H4 (cell line): Measurements from ENCODE around the gene C7orf33. TPM values are rescaled to one million over a fixed set of nuclear protein-coding genes. Genes with fewer than 3 reads are reported as not detected.

Experiments
- DNase-seq: peaks from one replicate; pipeline ENCODE4 v3.0.0-alpha.2; 2015; ENCODE audit warnings: low spot score
- total RNA-seq: library from RNA; depleted of rRNA; stranded (reverse); fragments of >200 nt; shearing (Covaris generic); gene quantifications from 2 replicates; pipeline ENCODE4 v1.2.3, GENCODE V29; 2014; rRNA removed

Gene C7orf33
- total RNA-seq, 1 experiment from 2014 or later, result not detected

DNA sequence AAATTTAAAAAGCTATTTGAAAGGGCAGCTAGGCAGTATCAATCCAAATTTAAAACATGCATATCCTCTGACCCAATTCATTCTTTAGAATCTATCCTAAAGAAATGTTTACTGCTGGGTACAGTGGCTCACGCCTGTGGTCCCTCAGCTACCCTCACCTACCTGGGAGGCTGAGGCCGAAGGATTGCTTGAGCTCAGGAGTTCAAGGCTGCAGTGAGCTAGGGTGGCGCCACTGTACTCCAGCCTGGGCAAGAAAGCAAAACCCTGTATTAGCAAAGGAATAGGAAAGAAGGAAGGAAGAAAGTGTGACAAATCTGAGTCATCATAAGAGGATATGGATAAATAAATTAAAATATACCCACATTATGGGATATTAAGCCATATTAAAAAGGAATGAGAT, 36.3 kb downstream of the C7orf33 start:
- no peak for DNase-seq

- no peak for DNase-seq
Observed at GRCh38 chr7:148628011-148628410, 37.4 kb downstream of the C7orf33 start.

- no peak for DNase-seq
Observed at GRCh38 chr7:148630078-148630477, 39.5 kb downstream of the C7orf33 start.

DNA sequence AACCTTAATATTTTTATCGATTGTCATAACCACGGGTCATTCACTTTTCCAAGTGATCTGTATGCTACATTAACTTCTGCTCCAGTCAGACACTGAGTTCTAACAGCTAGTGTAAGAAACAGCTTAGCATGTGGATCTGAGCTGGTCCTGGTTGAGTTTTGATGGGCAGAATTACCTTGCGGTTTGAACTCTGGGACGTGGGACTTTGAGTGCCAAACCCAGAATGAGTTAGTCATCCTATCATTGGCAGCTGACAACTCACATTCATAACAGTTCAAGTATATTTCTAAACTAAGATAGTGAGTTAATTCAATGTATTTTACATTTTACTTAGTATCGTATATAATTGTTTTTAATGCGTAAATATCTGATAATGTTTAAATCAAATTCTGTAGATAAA, 43.2 kb downstream of the C7orf33 start:
- DNase-seq, result no peak

GRCh38 chr7:148637094-148637493, 46.5 kb downstream of the C7orf33 start:
- DNase-seq, result no peak

DNA sequence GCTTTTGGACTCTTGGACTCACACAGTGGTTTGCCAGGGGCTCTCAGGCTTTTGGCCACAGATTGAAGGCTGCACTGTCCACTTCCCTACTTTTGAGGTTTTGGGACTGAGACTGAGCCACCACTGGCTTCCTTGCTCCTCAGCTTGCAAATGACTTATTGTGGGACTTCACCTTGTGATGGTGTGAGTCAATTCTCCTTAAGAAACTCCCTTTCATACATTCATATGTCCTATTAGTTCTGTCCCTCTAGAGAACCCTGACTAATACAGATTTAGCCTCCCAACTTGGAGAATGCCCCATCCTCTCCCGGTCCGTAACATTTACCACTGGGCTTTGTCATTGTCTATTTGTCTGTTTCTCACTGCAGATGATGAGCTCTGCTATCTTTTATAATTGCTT, 55.3 kb downstream of the C7orf33 start:
- no peak for DNase-seq

DNA sequence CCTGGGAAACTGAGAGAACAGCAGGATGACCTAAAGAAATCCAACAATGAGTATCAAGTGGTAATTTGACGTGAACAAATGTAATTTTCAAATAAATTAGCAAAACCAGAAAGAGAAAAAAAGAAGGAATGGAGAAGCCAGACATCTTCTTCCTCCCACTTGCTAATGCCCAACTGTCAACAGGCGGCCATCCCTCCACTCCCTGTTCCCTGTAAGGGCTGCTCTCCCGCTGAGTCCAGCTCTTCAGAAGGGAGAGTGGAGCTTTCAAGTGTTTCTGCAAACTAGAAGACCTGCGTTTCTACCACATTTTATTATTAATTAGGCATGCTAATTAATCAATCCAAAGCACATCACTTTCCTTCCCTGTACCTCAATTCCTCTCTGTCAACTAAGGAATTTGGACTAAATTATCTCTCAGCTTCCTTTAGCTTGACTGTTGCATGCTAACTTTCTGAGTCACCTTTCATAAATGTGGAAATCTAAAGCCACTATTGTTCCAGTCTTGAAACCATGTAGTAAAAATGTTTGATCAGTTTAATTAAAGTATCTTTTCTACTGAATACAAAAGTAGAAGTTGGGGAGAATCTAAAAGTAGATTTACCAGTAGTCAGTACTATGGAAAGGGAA, 59.8 kb downstream of the C7orf33 start:
- DNase-seq, result no peak

GRCh38 chr7:148652773-148653172, 62.2 kb downstream of the C7orf33 start:
- DNase-seq, result no peak

DNA sequence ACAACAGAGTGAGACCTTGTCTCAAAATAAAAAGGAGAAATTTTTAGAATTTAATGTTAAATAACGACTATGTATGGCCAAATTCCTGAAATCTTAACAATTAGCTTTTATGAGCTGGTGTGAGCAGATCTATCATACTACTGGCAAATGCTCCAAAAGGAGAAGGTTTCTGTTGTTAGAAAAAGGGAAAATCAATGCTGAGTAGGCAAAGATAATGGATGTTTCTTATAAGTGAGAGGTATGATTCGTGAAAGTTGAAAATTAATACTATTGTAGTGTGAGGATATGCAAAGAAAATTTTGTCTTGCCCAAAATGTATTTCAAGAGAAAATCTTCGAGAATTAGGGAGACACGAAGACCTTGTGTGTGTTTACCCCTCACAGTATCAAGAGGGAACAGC, 67.4 kb downstream of the C7orf33 start:
- no peak for DNase-seq

DNA sequence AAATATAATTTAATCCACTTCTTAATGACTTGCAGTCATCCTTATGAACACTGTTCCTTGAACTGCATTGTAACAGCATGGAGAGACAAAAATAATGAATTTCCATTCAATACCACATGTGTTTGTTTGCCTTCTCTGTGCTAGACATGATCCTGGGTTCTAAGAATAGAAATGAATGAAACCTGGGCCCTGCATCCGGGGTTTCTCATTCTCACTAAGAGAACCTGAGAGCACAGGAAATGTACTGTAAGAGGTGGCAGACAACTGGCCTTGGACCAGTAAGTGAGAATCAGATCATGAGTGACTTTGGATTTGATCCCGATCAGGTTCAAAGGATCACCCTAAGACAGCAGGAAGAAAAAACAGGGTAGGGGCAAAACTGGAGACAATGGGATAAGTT, 70.9 kb downstream of the C7orf33 start:
- no peak for DNase-seq

GRCh38 chr7:148662646-148663045, 72.1 kb downstream of the C7orf33 start:
- DNase-seq, result no peak

- no peak for DNase-seq
Observed at GRCh38 chr7:148664324-148664723, 73.8 kb downstream of the C7orf33 start.

DNA sequence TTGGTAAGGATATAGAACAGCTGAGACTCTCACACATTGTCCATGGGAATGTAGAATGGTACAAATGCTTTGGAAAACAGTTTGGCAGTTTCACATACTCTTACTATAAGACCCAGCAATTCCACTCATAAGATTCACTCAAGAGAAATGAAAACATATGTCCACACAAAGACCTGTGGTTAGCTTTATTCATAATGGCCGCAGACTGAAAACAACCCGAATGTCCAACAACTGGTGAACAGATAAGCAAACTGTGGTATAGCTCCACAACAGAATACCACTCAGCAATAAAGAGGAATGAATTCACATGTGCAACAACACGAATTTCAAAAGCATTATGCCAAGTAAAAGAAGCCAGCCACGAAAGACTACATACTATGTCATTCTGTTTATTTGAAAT, 74.7 kb downstream of the C7orf33 start:
- DNase-seq, result no peak

Other genes with a start within 250 kb of the C7orf33 start
- gene CUL1, start 108.1 kb downstream of the C7orf33 start, total RNA-seq, result 48.0 and 56.0 TPM in 2 replicates